Islet precursor cell (in vitro differentiated cells): ENCODE measurements around the gene DLX5.
A peak's percentile ranks its signal among the peaks of the same experiment; 100 is the strongest.
"Not testable (repeated sequence)": the region's sequence is repeated elsewhere in the genome, so short reads cannot be mapped to it uniquely, and the experiment has no call there.

Source experiments
- DNase-seq: peaks from one replicate; pipeline ENCODE4 v3.0.0-alpha.2; 2018

Gene DLX5

DNA sequence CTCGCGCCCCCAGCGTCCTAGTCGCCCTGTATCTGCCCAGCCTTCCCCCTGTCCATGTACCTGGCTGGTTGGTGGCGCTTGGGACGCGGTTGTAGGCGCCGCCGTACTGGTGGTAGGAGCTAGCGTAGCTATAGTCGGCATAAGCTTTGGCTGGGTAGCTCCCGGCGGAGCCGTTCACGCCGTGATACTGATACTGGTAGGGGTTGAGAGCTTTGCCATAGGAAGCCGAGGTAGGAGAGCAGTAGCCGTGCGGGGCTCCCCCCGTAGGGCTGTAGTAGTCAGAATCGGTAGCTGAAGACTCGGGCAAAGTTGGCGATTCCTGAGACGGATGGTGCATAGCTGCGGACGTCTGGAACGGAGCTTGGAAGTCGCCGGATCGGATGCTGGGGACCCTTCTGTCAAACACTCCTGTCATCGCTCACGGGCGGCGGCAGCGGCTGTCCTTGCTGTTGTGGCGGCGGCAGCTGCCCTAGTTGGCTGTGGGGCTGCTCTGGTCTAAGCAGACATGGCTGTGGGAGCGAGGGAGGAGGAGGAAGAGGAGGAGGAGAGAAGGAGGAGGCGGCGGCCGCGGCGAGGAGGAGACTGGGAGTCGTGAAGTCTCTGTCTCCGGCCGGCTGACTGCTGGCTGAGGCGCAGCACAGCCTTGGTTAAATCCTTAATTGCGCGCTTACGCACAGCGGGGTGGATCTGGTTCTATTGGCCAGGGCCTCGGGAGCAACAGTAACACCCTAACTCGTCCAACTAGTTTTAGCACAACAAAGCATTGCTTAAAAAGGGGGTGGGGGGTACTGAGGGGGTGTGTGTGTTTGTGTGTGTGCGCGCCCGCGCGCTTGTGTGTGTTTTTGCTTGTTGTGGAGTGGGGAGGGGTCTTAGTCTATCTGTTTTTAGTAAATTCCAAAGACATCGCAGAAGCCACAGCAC, at the start of gene DLX5:
TSS of gene DLX5 (minus strand) at position 623 of the 921 bp plus-strand sequence. CDS start at position 415, 208 bp downstream.
- peak; percentile 95 for DNase-seq

DNA sequence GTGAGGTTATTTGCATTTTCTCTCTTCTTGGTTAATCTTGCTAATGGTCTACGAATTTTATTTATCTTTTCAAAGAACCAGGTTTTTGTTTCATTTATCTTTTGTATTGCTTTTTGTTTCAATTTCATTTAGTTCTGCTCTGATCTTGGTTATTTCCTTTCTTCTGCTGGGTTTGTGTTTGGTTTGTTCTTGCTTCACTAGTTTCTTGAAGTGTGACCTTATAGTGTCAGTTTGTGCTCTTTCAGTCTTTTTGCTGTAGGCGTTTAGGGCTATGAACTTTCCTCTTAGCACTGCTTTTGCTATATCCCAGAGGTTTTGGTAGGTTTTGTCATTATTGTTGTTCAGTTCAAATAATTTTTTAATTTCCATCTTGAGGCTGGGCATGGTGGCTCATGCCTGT, 47.4 kb upstream of the DLX5 start:
- not testable (repeated sequence) for DNase-seq

DNA sequence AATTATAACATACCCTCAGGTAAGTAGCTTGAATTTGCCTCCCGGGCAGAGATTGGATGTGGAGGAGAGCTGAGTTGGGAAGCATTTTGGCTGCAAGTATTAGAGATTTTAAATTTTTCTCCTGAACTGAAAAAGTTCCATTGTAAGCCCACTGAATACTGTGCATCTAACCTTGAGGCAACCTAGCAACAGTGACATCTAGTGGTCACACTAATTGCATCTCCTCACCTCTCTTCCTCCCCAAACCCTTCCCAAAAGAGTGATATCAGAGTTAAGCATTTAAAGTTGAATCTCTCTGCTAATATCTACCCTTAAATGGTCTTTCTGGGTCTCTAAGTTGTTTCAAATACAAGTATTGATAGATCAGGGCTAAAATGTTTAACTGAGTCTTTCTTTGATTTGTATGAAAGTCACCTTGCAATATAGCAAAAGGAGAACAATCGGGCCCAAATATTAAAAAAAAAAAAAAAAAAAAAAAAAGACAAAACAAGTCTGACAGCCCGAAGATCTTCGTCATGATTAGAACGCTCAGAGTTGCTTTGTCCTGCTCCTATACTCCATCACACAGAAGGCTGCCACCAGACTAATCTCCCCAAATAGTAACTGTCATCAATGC, 40.4 kb upstream of the DLX5 start:
- peak; percentile 48 for DNase-seq

DNA sequence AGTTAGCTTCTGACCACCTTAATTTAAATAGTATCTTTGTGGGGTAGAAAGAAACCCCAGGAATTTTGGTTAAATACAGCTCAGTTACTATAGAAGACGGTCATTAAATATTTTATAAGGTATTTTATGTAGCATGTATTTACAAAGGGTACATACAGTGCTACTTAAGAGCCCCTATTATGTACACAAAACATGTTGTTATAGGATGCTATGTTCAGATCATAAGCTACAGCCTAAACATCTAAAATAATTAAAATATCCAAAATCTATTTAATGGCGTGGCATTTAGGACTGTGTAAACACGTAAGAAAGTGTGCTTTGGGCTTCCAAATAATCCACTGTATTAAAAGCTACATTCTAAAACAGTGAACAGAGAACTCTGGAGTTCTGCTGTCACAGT, 39.4 kb upstream of the DLX5 start:
- DNase-seq: no peak

DNA sequence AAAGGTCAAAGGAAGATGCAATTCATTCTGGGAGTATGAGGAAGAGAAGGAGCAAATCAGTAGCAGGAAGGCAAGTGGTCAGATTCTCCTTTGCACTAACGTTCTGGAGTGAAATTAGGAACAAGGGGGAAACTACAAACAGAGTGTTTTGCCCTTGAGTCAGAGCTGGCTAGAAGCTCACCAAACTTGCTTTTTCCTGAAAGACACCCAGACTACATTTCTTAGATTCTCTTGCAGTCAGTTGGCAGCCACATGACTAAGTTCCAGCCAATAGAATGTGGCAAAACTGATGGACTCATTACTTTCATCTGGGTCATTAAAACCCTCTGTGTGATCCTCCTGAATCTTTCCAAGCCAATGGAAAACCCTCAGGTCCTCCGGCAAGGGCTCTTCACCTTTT, 18.6 kb upstream of the DLX5 start:
- peak; percentile 78 for DNase-seq

DNA sequence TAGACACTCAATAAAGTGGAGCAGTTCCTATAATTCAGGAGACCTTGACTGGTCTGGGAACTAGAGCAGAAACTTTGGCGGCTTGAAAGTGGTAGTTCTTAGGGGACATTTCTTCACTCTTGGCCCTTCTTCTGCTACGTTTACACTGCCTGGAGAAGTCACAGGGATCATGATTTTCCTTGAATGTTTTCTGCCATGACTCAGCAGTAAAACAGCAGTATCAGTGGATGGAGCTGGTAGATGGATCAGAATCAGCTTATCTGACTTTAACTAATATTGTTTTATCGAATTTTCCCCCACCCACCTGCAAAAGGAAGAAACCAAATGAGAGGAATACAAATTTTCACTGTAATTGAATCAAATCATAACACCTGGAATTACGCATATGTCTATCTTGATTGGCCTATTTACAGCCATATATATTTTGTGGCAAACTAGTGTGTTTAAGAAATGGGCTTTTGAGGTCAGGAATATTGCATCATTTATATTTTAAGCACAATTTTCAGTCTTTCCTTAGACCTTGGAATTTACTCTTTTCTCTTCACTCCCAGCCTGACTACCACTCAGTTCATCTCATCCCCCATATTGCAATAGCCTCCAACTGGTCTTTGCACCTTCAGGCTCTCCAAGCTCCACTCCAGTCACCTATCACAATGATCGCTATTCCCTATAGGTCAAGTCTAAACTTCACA, 14.9 kb upstream of the DLX5 start:
- no peak for DNase-seq

DNA sequence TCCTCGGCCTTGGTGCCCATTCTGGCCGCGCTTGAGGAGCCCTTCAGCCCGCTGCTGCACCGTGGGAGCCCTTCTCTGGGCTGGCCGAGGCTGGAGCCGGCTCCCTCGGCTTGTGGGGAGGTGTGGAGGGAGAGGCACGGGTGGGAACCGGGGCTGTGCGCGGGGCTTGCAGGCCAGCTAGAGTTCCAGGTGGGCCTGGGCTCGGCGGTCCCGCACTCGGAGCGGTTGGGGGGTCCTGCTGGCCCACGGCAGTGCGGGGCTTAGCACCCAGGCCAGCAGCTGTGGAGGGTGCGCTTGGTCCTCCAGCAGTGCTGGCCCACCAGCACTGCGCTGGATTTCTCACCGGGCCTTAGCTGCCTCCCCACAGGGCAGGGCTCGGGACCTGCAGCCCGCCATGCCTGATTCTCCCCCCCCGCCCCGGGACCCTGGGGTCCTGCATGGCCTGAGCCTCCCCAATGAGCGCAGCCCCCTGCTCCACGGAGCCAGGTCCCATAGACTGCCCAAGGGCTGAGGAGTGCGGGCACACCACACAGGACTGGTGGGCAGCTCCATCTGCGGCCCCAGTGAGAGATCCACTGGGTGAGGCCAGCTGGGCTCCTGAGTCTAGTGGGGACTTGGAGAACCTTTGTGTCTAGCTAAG, 9.7 kb upstream of the DLX5 start:
- not testable (repeated sequence) for DNase-seq

DNA sequence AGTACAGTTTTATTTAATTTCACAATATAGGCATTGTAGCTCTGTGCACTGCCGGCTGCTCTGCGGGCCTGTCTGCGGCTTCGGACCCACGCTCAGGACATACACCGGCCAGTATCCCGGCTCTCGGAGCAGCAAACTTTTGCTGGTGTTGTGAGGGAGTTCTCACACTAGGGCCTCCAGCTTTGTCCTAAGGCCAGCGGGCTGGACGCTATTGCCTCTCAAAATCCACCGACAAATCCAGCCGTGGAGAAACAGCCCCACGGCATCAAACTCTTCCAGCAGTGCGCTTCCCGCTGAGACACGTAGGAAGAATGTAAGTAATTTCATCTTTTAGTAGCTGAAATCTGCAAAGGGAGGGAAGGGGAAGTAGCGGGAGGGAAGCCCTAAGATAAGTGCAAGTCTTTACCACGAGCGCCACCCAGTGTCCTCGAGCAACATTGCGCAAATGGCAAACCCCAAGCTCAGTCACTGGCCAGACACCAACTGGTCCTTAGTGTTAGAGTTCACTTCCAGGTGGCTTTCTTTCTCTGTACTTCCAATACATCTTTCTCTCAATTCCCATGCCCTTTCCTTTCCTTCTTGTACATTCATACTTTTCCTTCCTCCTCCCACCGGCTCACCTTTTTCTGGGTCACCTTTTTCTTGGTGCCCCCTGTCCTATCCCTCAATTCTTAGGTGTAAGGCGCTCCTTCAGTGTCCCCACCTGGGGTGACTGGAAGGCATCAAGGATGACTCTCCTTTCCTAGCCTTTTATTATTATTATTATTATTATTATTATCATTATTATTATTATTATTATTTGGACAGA, 3.0 kb upstream of the DLX5 start:
- DNase-seq: peak; percentile 91

DNA sequence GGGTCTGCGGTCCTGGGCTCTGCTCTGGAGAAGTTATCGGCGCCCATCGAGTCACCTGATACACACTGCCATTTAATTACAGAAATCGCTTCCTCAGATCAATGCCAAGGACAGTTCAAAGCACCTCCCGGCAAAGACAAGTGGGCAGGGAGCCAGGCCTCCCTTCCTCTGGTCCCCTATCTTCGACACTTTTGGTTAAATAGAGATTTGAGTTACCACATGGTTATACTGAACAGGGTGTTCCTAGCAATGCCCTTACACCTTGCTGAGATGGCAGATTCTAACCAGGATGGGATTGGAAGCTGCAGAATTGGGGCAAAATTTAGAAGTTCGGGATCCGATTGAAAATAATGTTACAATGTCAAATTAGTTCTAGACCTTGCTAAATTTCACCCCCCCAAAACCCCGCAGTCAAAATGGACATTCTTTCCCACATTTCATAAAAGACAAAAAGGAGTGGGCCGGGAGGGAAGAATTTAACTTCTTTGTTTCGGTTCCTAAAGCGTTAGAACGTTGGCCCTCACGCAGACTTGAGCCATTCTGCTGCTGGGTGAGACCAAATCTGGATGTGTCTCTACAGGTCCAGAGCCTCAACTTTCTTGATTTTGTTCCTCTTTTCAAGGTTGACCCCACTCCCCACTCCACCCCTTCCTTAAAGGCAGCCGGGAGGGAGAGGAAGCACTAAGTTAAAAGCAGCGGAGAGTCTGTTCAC, 2.2 kb upstream of the DLX5 start:
- DNase-seq: no peak

DNA sequence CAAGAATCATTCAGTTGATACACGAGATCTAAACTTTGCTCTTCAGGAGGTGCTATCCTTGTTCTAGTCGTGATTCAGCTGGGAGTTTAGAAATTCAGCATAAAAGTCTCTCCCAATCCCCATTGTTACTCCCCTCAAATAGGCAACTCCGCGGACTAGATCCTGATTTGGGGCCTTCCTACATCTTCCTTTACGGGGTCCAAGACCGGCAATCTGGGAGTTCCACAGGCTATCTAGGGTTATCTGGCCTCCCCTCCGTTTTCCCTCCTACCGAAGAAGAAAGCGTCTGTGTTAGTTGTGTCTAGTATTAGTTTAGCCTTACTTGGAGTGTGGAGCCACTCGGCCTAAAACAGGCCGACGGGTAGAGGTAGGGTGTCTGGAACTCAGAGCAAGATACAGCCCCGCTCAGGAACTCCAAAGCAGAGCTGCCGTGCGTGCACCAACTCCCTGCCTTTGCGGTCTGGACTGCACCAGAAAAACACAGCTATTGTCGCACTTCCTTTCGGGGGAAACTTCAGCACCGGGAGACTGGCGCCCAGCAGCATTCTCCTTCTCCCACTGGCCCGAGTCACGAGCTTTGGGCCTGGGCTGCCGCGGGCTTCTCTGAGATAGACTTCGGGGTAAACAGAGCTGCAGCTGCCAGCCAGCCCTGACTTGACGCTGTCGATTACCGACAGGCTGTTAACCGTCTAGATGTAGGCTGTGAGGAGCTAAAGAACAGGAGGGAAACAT, 1.5 kb upstream of the DLX5 start:
- peak; percentile 92 for DNase-seq

DNA sequence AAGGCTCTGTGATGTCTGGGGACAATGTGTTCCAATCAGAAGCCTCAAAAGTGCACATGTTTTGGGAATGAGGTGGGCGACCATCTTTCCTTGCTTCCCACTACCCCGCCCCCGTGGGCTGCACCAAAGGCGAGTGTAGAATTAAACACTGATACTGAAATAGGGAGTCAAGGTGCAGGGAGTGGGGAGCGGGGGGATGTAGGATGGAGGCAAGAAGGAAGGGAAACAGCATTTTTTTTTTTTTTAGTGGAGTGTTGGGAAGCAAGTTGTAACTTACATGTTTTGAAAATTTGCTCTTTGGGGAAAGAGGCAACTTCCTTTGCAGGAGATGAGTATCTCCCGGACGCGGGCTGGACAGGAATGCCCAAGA, 484 bp upstream of the DLX5 start:
- no peak for DNase-seq

DNA sequence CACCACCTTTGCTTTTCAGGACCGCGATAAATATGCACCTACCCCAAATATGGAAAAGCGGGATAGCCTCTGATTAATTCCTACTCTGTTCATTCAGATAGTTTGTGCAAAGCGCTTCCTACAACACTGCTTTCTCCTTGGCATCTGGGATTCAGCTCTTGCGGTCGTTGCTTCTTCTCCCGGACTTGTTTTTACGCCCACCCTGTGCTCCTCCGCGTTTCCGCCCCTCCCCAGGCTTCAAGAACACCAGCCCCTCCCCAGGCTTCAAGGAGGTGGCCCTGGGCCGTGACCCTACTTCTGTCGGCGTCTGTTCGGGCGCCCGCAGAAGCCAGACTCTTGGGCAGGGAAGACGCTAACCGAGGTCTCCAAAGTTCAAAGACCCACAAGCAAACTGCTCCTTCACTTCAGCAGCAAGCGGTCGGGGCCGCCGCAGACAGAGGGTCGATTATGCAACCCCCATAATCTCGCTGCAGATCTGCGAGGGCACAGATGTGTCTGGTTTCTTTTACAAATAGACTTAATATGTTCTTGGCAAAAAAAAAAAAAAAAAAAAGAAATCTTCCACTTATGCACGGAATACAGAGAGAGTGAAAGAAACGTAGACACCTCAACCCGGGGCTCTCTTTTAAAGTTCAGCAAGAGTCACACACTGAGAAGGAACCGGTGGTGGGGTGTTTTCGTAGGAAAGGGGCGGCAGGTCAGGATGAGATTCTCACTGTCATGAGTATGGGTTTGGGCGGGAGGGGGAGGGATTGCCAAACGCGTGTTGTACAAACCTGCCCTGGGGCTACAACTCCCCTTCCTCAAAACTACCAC, 1.9 kb downstream of the DLX5 start:
- peak; percentile 55 for DNase-seq

DNA sequence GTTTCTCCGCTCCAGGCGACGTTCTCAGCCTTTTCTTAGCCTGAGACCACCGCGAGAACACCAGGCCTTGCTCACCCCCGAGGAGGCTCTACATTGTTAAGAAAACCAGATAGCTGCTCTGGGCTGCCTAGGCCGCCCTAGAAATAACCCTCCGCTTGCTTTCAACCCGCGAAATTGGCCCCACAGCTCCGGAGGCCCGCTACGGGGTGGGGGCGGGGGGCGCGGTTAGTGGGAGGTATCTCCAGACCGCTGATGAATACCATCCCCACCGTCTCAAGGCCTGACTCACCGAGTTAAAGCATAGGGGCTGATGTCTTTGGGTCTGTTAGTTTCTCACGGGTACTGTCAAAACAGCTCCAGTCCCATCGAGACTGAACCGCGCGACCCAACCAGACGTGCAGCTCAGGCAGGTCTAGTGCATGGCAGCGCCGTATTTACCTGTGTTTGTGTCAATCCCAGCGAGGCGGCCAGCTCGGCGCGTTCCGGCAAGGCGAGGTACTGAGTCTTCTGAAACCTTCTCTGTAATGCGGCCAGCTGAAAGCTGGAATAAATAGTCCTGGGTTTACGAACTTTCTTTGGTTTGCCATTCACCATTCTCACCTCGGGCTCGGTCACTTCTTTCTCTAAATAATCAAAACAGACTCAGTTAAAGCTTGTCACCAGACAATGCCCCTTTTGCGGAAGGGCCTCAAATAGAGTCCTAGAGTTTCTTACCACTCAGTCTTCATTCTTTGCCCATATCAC, 2.7 kb downstream of the DLX5 start:
- peak; percentile 91 for DNase-seq

DNA sequence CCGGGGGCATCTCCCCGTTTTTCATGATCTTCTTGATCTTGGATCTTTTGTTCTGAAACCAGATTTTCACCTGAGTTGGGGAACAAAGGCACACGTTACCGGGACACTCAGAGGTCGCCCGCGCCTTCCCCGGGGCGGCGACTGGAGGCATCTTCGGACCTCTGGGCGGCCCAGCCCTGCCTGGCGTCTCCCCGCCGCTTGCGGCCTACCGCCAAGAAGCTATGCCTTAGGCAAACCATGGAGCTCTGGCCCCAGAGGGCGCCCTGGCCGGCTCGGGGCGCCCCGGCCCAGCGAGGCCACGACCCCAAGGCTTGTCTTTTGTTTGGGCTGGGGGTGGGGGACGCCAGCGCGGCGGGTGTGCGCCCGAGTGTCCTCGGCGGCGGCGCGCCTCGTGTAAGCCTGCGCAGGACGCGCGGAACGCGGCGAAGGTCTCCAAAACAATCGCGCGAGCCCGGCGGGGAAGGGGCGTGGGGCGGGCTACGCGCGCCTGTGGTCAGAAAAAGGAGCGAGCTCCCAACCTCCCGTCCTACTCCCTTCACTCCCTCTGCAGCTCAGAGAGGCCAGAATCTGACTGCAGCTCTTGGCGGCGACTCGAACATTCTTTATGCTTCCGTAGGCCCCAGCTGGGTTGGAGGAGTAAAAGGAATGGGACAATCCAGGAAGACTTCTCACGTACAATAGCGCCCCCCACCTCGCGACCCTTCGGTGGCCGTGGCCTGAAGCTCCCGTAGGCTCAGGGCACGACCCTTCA, 3.5 kb downstream of the DLX5 start:
- DNase-seq: peak; percentile 61

DNA sequence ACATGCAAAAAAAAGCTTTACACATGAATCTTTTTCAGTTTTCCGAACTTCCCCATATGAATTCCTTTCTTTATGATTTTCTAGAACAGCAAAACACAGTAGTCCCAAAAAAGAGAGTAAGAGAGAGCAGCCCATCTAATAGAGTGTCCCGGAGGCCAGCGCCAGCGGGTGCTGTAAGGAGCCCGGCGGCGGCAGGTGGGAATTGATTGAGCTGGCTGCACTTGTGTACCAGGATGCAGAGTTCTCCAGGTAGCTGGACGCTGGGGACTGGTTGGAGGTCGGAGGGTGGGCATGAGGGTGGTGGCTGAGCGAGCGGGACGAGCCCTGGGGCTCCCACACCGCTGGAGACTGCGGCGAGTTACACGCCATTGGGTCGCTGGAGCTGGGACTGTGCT, 4.0 kb downstream of the DLX5 start:
- DNase-seq: peak; percentile 54

DNA sequence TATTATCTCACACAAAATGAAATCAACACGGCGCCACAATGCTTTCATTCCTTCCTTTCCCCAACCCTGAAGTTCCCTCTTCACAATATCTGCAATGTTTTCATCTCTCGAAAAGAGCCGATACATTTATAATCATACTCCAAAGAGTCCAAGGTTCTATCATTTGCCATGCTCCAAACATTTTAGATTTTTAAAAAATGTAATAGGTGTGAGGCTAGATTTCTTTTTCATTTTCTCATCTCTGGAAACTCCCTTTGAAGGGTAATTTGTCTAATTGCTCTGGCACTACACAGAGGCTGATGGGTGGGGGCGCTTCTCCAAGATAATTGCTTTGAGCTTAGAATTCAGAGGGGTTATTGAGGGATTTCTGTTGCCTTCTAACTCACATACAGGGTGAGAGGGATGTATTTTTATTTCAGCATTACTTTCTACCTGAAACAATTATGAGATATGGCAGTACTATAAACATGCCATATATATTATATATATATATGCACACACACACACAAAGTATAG, 4.9 kb downstream of the DLX5 start:
- DNase-seq: no peak

DNA sequence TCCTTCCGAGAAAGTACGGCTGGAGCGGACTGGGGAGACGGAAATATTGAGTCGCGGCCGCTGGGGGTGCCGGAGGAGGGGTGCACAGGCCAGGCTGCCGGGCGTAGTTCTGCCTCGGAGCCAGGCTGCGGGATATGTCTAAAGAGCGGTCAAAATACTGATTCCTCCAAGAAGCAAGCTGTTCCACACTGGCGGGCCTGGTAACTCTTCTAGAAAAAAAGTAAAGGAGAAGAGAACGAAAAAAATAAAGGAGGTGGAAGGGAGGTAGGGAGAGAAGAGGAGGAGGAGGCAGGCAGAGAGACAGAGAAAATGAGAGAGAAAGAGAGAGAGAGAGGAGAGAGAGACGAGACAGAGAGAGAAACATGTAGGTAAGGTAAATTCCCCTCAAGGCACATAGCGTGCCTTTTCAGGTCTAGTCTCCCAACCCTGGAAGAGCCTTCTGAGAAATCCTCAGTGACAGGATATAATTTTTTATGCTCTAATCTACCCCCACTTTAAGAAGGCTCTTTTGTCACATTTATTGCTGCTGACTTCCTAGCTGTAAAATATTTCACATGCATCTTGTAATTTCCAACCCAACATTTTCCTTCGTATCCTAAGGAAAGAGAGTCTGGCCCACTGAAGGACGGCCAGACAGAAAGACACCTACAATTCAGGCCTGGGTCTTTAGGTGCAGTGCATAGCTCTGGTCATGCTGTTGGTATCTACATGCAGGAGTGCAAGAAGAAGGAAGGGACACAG, 5.7 kb downstream of the DLX5 start:
- peak; percentile 58 for DNase-seq
